A549 treated with AZD2906 at 1 μM for 4 hours (cell line): ENCODE data around the gene CCDC192. TPM values are rescaled to one million over a fixed set of nuclear protein-coding genes. Genes with fewer than 3 reads are reported as not detected.

Experiments used
- total RNA-seq: library from RNA; stranded (reverse); fragments of 200-300 nt; extraction: Qiagen RNA extraction; gene quantifications from 5 replicates; pipeline ENCODE4 v1.2.3, GENCODE V29; 2022

CCDC192 gene, protein sequence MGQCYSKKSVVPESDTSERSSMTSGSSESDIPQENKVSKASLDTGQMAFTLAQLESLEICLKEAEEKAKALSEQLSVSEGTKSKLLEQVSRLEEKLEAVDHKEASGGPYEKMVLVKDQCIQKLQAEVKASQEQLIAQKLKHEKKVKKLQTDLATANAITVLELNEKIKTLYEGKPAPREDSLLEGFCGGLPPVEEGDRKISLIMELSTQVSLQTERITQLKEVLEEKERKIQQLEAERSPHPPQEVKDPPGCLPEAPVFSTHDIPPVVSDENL
- not detected in 5 replicates for total RNA-seq

GRCh38 chr5:127702926-127703561 is at the start of gene CCDC192:
CCDC192 (plus strand) TSS chr5:127703391; CDS start chr5:127703446, 55 bp downstream.

Other genes with a start within 250 kb of the CCDC192 start
- 42.0 to 51.5 TPM (median 50.8 TPM) in 5 replicates for gene PRRC1, start 185.8 kb upstream of the CCDC192 start, total RNA-seq
- gene CTXN3, start 54.3 kb upstream of the CCDC192 start, total RNA-seq, result not detected in 5 replicates